Immature natural killer cell (primary cell): ENCODE data around the gene ACOT7. TPM values are rescaled to one million over a fixed set of nuclear protein-coding genes. Genes with fewer than 3 reads are reported as not detected.

Experiments used
- DNase-seq, 3 donors: peaks; one replicate each; pipeline ENCODE4 v3.0.0; 2022; ENCODE audit warnings: mixed read lengths in 1 of 3
- H3K27ac Mint-ChIP-seq, 6 donors: one replicate each; pipeline ENCODE4 v1.8.0; 2020; ENCODE audit warnings: mixed read lengths in 6 of 6, mild to moderate bottlenecking in 5 of 6, inconsistent platforms in 4 of 6, moderate library complexity in 3 of 6
- H3K27me3 Mint-ChIP-seq, 3 donors: one replicate each; pipeline ENCODE4 v1.8.0; 2020 to 2021; ENCODE audit warnings: low read depth in 3 of 3, mild to moderate bottlenecking in 3 of 3, mixed read lengths in 3 of 3, moderate library complexity in 3 of 3, inconsistent platforms in 1 of 3
- H3K36me3 Mint-ChIP-seq, 3 donors: one replicate each; pipeline ENCODE4 v1.8.0; 2020; ENCODE audit warnings: mixed read lengths in 3 of 3, inconsistent platforms in 2 of 3, mild to moderate bottlenecking in 2 of 3
- H3K4me1 Mint-ChIP-seq, 2 donors: one replicate each; pipeline ENCODE4 v1.8.0; 2020; ENCODE audit warnings: inconsistent platforms in 2 of 2, mild to moderate bottlenecking in 2 of 2, mixed read lengths in 2 of 2, moderate library complexity in 1 of 2
- H3K4me3 Mint-ChIP-seq, 5 donors: one replicate each; pipeline ENCODE4 v1.8.0; 2020; ENCODE audit warnings: mild to moderate bottlenecking in 5 of 5, mixed read lengths in 5 of 5, inconsistent platforms in 3 of 5, moderate library complexity in 3 of 5
- H3K9me3 Mint-ChIP-seq, 6 donors: one replicate each; pipeline ENCODE4 v1.8.0; 2020; ENCODE audit warnings: mild to moderate bottlenecking in 6 of 6, mixed read lengths in 6 of 6, inconsistent platforms in 4 of 6, moderate library complexity in 3 of 6
- polyA plus RNA-seq, 3 donors: library from polyadenylated mRNA; unstranded; fragments of 300-500 nt; fragmentation: Illumina TruSeq; gene quantifications; one replicate each; pipeline ENCODE4 v1.2.3, GENCODE V29; 2021

ACOT7 gene
- polyA plus RNA-seq, 3 donors from 2014 or later: 26.7 to 31.2 (median 28.9) TPM

GRCh38 chr1:6267686-6268322 is 125.8 kb downstream of the ACOT7 start:
- Mint-ChIP-seq H3K27me3 (peaks cover 0 to under 1% (median 0%) of the 10 kb centered on the region in 3 donors), H3K4me1 (no peaks in the 10 kb centered on the region), H3K9me3 (no peaks in the 10 kb centered on the region), H3K27ac (no peak overlapping the region), H3K4me3 (no peak overlapping the region), H3K36me3 (no peaks in the 10 kb centered on the region)
- DNase-seq: no peak

GRCh38 chr1:6266641-6267040 is 126.9 kb downstream of the ACOT7 start:
- Mint-ChIP-seq H3K27ac (peak overlapping the region in 1 of 6 donors; percentile 28), H3K27me3 (peaks cover 0 to 3% (median 0%) of the 10 kb centered on the region in 3 donors), H3K4me3 (no peak overlapping the region), H3K36me3 (no peaks in the 10 kb centered on the region), H3K4me1 (no peaks in the 10 kb centered on the region), H3K9me3 (no peaks in the 10 kb centered on the region)
- DNase-seq: no peak

GRCh38 chr1:6265151-6265550 is 128.4 kb downstream of the ACOT7 start:
- H3K27ac Mint-ChIP-seq: no peak overlapping the region
- H3K27me3 Mint-ChIP-seq: peaks cover 0 to 3% (median 0%) of the 10 kb centered on the region in 3 donors
- H3K4me1 Mint-ChIP-seq: peaks cover 0 to 3% of the 10 kb centered on the region in 2 donors
- no peaks in the 10 kb centered on the region for H3K36me3 Mint-ChIP-seq
- H3K9me3 Mint-ChIP-seq: no peaks in the 10 kb centered on the region
- H3K4me3 Mint-ChIP-seq: no peak overlapping the region
- DNase-seq: no peak

GRCh38 chr1:6263716-6264115 is 129.9 kb downstream of the ACOT7 start:
- Mint-ChIP-seq H3K4me3 (no peak overlapping the region), H3K27ac (no peak overlapping the region), H3K9me3 (no peaks in the 10 kb centered on the region), H3K36me3 (no peaks in the 10 kb centered on the region), H3K4me1 (peaks cover 6 to 10% of the 10 kb centered on the region in 2 donors), H3K27me3 (peaks cover 0 to 7% (median 0%) of the 10 kb centered on the region in 3 donors)
- DNase-seq: no peak

- Mint-ChIP-seq H3K4me3 (peak overlapping the region in 1 of 5 donors; percentile 50), H3K27me3 (peaks cover 0 to 7% (median 0%) of the 10 kb centered on the region in 3 donors), H3K27ac (no peak overlapping the region), H3K36me3 (no peaks in the 10 kb centered on the region), H3K9me3 (no peaks in the 10 kb centered on the region), H3K4me1 (peaks cover 6 to 10% of the 10 kb centered on the region in 2 donors)
- DNase-seq: no peak
These were observed 130.8 kb downstream of the ACOT7 start for GRCh38 chr1:6262555-6263420.

GRCh38 chr1:6261615-6261995 is 132.0 kb downstream of the ACOT7 start:
- no peaks in the 10 kb centered on the region for H3K36me3 Mint-ChIP-seq
- DNase-seq: no peak
- no peak overlapping the region for H3K27ac Mint-ChIP-seq
- H3K27me3 Mint-ChIP-seq: peaks cover 0 to 7% (median 0%) of the 10 kb centered on the region in 3 donors
- H3K9me3 Mint-ChIP-seq: no peaks in the 10 kb centered on the region
- H3K4me3 Mint-ChIP-seq: peak overlapping the region; percentile 60 to 83 (median 74)
- peaks cover 6 to 10% of the 10 kb centered on the region in 2 donors for H3K4me1 Mint-ChIP-seq

- H3K4me3 Mint-ChIP-seq: peak within 1 kb of the TSS; percentile 60 to 83 (median 74)
- DNase-seq: peak; percentile 44 to 53 (median 51)
- peaks cover 6 to 10% of the 10 kb centered on the region in 2 donors for H3K4me1 Mint-ChIP-seq
- no peak within 1 kb of the TSS for H3K27ac Mint-ChIP-seq
- H3K36me3 Mint-ChIP-seq: no peaks in the 10 kb centered on the region
- H3K9me3 Mint-ChIP-seq: no peaks in the 10 kb centered on the region
- H3K27me3 Mint-ChIP-seq: peaks cover 0 to 7% (median 0%) of the 10 kb centered on the region in 3 donors
These were observed 132.5 kb downstream of the ACOT7 start, which contains the start of gene GPR153 for GRCh38 chr1:6260961-6261614. TSS of gene GPR153 (minus strand) at chr1:6261098. CDS start at chr1:6254905, 6,193 bp downstream.

- no peak overlapping the region for H3K4me3 Mint-ChIP-seq
- no peaks in the 10 kb centered on the region for H3K36me3 Mint-ChIP-seq
- peak in 2 of 3 donors; percentile 32 to 39 for DNase-seq
These were observed 133.1 kb downstream of the ACOT7 start for GRCh38 chr1:6260433-6260934.

GRCh38 chr1:6259491-6260362 is 133.8 kb downstream of the ACOT7 start:
- Mint-ChIP-seq H3K27me3 (peaks cover 0 to 7% (median 0%) of the 10 kb centered on the region in 3 donors), H3K36me3 (no peaks in the 10 kb centered on the region), H3K27ac (peak overlapping the region in 2 of 6 donors; percentile 30 to 57), H3K4me1 (peaks cover 6 to 10% of the 10 kb centered on the region in 2 donors), H3K9me3 (no peaks in the 10 kb centered on the region), H3K4me3 (peak overlapping the region; percentile 52 to 73 (median 58))
- peak; percentile 81 to 84 (median 82) for DNase-seq

More at GRCh38 chr1:6260433-6260934, 133.1 kb downstream of the ACOT7 start:
- peaks cover 6 to 10% of the 10 kb centered on the region in 2 donors for H3K4me1 Mint-ChIP-seq
- no peak overlapping the region for H3K27ac Mint-ChIP-seq
- no peaks in the 10 kb centered on the region for H3K9me3 Mint-ChIP-seq
- H3K27me3 Mint-ChIP-seq: peaks cover 0 to 7% (median 0%) of the 10 kb centered on the region in 3 donors

- peaks cover 0 to 7% (median 0%) of the 10 kb centered on the region in 3 donors for H3K27me3 Mint-ChIP-seq
- H3K4me1 Mint-ChIP-seq: peaks cover 6 to 10% of the 10 kb centered on the region in 2 donors
- peak overlapping the region in 1 of 6 donors; percentile 57 for H3K27ac Mint-ChIP-seq
- H3K9me3 Mint-ChIP-seq: no peaks in the 10 kb centered on the region
- no peaks in the 10 kb centered on the region for H3K36me3 Mint-ChIP-seq
- H3K4me3 Mint-ChIP-seq: peak overlapping the region in 2 of 5 donors; percentile 58 to 73
- no peak for DNase-seq
These were observed 134.9 kb downstream of the ACOT7 start for GRCh38 chr1:6258675-6259074.

- H3K27me3 Mint-ChIP-seq: peaks cover 0 to 7% (median 2%) of the 10 kb centered on the region in 3 donors
- peak overlapping the region in 1 of 5 donors; percentile 11 for H3K4me3 Mint-ChIP-seq
- H3K9me3 Mint-ChIP-seq: no peaks in the 10 kb centered on the region
- H3K36me3 Mint-ChIP-seq: no peaks in the 10 kb centered on the region
- peaks cover 6 to 10% of the 10 kb centered on the region in 2 donors for H3K4me1 Mint-ChIP-seq
- no peak overlapping the region for H3K27ac Mint-ChIP-seq
- DNase-seq: no peak
These were observed 136.0 kb downstream of the ACOT7 start for GRCh38 chr1:6257541-6258069.

GRCh38 chr1:6256645-6257044 is 136.9 kb downstream of the ACOT7 start:
- Mint-ChIP-seq H3K36me3 (no peaks in the 10 kb centered on the region), H3K27me3 (peaks cover 0 to 4% (median 2%) of the 10 kb centered on the region in 3 donors), H3K9me3 (no peaks in the 10 kb centered on the region), H3K4me1 (peaks cover 6 to 10% of the 10 kb centered on the region in 2 donors), H3K27ac (no peak overlapping the region), H3K4me3 (no peak overlapping the region)
- no peak for DNase-seq
